NCI-H2081 (cell line): ENCODE results near the gene TFAP2A.

ENCODE experiments used
- DNase-seq, 2 experiments: peaks; one replicate each; lab custom pipeline; 2025; lab: John Stamatoyannopoulos, UW

TFAP2A gene

DNA sequence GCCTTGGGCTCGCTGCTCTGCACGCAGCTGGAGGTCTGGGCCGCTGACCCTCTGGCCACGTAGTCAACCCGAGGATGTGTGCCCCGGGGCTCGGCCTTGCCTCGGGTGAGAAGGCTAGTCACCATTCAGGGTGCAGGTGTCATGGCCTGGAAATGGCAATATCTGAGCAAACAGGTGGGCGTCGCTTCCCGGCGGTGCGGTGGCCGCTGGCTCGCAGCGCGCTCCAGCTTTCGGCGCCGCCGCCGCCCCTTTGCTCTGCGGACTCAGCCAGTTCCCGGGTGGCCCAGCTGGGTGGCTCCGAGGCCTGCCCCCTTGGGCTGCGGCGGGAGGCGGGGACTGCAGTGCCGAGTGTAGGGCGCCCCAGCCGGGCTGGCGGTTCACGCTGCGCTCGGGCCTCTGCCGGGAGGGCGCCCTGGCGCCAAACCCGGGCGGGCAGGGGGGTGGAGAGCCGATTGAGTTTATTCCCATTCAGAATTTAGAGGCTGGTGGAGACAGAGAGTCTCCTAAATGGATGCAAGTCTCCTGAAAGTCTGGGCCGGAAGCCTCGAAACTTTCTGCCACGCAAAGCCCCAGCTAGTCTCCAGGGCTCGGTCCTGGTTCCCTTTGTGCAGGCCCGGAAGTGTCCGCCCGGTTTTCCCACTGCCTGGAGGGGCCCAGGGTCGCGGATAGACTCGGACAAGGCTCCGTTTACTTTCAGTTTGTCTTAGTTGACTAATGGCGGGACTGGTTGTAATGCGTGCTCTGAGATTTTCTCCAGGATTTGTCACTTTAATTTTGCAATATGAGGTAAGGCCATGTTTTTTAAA is 11.3 kb upstream of the TFAP2A start:
- no peak for DNase-seq

DNA sequence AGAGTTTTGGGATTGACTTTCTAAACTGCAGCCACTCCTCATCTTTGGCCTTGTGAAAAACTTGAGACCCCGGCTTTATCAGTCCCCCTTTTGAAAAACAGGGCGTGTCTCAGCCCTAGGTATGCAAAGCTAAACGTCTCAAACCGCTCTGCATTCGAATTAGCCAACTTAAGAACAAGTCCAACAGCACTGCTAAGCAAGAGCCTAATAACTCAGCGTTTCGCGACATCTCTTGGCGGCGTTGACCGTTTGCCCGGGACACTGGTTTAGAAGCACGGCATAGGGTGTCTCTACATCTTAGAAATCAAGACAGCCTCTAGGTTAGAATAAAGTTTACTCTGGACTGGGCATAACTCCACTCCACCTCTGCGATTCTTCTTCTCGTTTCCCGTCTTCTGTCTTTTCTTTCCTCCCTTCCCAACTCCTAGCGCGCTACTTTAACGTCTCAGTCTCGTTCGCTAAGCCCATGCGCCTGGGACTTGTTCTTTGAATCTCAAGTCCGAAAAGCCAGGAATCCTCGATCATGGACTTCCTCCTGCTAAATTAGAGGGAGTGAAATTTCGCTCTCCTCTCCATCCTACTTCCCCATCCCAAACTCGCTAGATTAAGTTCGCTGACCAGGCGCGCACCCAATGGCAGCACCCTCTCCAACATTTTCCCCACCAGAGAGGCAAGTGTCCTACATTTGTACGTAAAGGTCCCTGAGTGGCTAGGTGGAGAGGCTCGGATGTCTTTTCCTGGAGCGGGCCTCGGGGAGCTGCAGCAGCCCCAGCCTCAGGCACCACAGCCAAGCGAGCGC is 10.5 kb upstream of the TFAP2A start:
- DNase-seq, result no peak

DNA sequence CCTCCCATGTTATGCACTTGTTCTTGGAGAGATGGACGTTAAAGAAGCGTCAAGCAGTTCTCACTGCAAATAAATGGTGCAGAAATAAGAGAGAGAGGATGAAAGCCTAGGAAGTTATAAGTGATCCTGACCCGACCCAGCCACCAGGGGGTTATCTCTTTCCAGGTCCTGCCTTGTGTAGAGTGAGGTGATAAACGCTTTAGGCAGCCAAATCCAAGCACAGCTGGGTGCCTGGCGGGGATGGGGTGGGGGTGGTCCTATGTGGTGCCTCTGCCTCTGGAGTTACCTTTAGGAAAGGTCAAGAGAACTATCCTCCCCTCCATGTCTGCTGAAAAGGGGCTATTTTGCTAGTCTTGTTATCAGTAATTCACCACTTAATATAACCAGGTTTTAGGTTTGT is 9.2 kb upstream of the TFAP2A start:
- peak in 1 of 2 experiments; percentile 32 for DNase-seq

DNA sequence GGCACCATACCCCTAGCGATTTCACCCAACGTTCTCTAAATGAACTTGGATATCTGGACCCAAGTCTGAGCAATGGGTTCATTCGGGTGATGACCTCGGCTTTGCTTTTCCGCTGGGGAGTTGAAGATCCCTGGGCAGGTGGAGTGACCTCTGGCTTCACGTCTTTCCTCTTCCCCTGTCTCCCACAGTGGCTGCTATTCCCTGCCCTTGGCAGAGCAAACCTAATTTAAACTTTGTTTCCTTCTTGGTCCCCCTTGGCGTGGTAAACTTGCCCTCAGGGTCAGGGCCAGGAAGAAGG is 7.8 kb upstream of the TFAP2A start:
- no peak for DNase-seq

DNA sequence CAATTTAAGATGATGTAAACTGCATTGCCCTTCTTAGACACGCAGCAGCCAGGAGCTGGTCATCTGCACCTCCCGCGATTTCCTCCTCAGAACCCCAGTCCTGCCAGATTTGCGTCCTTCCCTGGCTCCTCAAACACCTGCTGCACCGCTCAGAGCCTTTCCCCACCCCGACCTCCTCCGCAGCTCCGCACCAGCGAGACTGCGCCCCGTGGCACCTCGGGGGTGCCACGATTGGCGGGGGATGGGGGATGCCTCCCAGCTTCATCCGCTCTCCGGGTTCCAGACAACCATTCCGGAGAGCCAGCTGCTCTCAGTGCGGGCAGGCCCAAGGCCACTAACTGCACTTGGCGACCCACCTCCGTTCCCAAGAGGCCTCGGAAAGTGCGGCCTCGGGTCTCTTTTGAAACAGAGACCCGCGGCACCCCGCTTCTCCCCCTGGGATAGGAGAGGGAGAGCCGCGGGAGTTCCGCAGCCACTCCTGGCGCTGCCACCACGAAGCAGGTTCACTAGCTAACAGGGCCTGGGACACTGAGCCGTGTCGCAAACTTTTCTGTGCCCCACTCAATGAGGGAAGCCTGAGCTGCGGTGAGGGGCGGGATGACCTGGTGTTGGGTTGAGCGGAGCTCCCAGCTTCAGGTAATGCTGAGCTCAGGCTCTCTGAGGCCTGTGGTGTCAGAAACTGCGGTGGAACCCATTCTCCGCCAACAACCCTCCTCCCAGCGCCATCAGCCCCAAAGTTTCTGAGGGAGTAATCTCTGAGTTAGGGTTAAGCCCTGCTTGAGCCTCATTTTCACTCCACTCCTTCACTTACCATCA is 7.3 kb upstream of the TFAP2A start:
- no peak for DNase-seq

DNA sequence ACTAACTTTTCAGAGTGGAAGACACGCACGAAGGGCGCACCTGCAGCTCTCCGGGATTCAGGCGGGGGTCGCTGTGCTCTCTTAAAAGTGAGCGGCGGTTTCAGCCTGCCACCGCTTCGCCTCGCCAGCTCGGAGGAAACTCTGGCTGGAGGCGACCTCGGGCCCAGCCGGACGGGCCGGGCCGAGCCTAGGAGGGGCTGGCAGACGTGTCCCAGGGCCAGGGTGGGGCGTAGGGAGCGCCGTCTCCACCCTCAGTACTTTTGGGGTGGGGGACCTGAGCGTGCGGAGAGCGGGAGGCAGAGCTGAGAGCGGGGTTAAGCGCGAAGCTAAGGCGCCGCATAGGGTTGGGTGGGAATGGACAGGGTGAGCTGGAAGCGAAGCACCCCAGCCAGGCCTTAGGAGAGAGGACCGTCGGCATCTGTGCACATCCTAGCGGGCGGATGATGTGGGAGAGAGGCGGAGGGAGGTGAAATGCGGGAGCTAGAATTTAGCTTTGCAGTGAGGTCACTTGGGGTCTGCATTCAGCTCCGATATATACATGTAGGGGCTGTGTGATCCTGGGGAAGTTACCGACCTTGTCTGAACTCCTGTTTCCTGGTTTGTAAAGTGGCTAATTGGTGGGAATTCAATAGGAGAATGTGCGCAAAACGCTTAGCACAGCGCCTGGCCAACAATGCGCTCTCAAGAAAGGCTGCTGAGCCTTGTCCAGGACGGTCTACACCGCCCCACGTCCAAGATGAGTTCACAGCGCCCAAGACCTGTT is 6.5 kb upstream of the TFAP2A start:
- DNase-seq, result no peak

DNA sequence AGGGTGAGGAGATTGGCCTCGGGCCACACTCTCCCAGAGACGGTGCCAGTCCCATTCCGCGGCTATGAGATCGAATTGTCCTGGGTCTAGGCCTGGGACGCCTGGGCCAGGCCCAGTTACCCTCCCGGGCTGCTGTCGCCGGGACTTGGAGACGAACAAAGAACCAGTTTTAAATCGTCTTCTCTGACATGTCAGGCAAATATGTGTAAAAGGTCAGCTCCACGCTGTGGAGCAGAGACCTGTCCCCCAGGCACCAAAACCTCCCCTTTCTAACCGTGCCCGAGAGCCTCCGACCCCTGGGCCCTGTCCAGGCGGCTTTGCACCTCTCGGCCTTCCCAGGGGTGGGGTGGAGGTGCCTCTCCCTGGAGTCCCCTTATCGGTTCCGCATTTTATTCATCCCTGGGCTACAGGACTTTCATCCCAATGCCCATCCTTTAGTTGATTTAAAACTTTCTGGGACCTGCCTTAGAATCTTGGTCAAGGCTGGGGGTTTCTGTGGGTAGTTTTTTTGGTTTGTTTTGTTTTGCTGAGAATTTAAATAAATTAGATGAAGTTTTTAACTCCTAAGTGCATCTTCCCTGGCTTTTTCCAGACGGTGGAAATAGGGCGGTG is 5.8 kb upstream of the TFAP2A start:
- no peak for DNase-seq

DNA sequence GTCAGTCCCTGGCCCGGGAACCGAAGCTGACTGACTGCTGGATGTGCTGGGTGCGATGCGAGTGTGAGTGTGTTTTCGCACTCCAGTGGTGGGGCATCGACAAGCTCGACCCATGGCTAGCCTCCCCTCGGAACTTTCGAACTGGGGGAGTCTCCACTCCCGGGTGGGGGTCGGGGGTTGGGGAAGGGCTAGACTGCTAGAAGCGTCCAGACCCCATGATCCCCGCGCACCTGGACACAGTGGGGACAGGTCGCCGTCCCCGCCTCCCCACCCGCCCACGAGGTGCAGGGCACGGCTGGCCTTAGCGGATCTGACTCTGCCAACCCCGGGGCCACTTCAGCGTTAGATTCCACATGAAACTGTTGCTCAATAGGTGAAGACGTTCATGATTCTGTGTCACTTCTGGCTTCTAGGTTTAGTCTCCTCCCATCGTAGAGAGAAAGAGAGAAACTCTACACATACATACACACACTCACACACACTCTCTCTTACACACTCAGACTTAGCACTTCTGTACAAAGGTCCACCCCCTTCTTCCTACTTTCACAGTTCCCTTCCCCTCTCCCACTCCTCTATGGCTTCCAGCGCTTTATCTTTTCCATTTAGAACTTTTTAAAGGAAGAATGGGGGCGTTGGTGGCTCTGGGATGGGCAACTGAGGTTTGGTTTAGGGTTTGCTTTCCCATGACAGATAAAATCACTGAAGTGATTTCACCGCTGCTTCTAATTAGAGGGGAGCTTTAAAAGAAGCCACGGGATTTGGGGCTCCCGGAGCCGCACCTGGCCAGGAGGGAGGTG is 5.1 kb upstream of the TFAP2A start:
- DNase-seq, result no peak

DNA sequence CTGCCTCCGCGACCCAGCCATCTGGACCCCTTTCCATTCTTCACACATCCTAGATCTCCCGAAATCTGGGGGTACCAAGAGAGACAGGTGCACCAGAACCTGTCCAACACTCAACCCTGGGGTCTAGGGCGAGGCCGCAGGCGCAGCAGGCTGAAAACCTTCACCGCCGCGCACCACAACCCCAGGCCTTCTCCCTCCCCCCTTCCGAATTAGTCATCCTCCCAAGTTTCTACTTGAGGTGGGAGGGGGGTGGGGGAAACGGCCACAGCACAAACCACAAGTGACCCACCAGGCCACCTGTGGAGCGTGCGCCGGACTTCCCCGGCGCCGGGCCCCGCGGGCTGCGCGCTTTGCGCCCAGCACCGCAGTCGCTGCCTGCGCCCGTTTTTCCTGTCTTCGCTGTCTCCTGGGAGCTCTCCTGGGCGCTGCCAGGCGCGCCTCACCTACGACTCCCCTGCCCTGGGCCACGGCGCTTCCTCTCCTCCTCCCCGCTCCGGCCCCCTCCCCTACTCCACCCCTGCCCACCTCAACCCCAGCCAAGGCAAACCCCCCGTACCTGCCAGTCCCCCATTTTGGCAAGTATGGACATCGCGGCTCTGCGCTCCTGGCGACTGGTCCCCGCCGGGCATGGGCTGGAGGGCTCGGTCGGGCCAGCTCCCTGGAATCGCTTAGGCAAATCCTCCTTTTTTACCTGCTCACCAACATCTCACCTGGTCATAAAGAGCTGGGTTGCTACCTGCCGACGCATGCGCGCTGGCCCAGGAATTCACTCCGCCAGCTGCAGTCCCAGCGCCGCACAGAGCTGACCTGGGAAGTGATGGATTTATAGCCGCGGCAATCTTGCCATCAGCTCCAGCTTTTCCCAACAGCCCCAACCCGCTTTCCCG is 4.2 kb upstream of the TFAP2A start:
- peak in 1 of 2 experiments; percentile 54 for DNase-seq

DNA sequence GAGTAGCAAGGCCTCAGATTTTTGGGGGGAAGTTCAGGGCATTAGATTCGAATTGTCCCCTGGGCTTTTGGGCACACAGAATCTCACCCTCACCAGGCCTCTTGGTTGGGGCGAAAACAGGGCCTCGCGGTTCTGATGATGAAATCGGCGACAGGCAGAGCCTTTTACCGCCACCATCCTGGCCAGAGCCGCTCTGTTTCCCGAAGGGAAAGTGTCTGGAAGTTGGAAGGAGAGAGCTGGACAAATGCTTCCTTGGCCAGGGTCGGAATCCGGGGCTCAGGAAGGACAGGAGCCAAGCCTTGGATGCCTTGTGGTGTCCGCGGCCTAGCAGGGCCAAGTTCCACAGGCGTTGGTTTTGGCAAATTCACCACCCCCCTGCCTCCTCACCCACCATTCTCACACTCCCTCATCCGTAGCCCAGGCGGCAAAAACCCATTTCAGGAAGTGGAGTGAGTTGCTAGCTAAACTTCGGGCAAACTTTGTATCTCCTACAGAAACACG is 3.5 kb upstream of the TFAP2A start:
- DNase-seq, result no peak

DNA sequence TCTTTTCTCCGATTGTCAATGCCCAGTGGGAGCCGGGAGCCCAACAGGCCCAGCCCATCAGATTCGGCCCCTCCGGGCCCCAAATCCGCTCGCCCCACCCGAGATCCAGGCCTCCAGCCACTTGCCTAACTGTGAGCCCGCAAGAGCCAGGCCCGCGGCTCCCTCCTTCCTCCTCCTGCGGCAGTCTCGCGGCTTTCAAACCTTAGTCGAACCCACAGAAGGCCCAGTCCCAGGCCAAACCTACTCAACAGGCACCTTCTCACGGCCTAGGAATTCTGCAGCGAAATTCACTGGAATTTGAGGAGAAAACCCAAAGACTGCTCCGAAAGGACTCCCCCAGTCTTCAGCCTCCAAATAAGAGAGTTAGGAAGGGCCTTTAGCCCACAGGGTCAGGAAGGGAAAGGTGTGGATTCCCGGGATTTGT is 2.8 kb upstream of the TFAP2A start:
- DNase-seq, result no peak

DNA sequence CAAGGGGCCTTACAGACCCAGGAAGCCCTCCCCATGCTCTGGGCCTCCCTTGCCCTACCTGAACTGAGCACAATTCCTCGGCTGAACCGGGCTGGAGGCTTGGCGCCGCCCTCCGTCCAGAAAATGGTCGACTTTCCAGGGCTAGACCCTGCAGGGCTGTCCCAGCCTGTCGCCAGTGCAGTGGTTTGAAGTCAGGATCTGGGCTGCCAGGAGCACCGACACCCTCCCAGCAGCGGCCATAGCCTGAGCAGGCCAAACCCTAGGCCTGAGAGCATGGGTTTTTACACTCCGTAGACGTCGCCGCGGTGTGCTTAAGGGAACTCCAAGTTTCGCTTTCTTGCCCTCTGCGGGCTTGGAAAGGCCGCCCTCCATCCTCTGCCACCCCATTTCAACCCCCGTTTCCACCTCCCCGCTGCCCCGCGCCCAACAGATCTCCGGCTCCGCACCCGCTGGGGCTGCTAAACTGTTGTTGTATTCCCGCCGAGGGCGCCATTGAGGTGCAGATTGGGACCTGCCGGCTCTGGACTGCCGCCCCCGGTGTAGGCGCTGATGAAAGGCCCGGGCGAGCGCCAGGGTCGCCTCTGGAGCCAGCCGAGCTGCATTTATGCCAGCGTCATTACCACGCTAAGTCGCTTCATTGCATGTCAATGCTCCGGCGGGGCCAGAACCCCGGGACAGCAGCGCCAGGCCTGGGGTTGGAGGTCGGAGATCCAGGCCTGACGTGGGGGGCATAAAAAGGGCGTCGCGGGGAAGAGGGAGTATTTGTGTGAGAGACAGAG is 2.2 kb upstream of the TFAP2A start:
- DNase-seq, result no peak

DNA sequence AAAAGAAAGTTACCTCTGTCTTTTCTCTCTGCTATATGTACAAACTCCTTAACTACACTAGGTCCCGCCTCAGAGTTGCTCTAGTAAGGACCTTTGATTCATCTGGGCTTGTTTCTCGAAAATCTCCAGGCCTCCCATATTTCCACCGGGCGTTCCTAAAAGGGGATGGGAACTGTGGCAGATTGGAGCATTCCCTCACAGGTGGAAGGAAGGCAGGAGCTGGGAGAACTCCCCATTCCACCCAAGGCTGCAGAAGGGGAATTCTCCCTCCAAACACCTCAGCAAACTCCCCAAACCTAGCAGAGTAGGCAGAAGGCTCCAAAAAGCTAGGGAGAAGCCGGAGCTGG is 1.6 kb upstream of the TFAP2A start:
- no peak for DNase-seq

DNA sequence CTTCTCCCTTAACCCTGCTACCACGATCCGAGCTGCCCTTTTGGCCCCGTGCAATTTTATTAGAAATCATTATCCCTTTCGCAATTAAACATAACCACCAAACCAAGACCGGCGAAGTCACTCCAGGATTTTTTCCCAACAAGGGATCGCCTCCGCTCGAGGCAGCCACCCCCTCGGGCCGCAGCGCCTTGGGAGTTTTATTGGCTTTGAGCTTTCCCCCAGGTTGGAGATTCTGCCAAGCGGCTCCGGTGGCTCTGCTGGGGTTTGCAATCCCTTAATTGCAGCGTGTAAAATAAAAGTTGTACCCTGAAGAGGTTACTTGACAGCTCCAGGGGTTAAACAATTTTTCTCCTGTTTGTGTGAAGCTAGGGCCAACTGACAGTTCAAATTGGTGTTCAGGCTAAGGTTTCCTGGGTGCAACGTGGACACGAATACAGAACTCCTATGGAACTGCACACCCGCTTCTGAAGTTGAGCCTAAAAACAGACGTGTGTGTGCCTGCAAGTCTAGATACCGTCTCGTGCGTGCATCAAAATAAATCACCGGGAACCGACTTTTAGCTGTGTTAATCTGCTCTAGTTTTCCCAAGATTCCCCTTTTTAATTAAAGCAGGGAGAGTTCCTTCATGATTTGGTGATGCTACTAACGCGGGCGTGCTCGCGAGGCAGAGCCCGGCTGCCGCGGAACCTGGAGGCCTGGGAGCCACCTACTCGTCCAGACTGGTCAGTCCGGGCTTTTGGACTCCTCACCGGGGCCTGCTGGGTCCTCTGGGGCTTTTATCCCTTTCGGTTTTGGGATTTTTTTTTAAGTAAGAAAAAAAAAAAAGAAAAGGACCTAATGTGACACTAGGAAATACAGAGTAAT is 975 bp upstream of the TFAP2A start:
- DNase-seq, result no peak

DNA sequence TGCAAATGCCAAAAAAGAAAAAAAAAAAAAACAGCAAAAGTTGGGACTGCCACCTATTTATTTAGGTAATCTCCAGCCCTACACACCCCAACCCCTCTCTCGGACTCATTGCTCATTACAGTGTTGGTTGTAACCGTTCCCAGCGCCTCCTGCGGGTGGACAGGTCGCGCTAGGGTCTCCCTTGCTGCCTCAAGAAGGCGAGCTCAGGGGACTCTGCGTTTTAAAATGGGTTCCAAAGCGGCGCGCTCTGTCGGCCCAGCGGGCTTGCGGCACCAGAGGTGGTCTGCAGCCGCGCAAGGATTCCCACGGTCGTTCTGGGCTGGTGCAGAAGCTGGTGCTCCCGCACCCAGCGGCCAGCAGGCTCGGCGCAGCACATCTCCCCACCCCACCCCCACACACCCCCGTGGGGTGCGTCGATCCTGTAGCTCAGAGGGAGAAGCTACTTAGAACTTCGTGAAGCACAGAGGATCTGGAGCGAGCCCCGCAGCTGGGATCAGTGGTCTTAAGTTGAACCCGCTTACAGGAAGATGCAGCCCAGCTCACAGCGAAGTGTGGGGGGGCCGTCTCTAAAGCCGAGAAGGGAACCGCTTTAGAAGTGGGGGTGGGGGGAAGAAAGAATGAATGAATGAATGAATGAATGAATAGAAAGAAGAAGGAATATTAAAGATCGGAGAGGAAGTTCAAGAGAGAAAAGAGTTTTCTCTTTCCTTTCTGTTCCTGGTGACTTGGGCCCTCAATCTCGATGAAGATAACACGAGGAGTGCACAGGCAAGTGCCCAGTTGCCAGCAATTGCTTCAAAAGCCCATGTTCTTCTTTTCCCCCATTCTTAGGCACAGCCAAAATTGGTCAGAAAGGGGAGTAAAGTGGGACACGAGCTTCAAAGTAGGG is 780 bp downstream of the TFAP2A start:
- peak; percentile 14 to 52 for DNase-seq

DNA sequence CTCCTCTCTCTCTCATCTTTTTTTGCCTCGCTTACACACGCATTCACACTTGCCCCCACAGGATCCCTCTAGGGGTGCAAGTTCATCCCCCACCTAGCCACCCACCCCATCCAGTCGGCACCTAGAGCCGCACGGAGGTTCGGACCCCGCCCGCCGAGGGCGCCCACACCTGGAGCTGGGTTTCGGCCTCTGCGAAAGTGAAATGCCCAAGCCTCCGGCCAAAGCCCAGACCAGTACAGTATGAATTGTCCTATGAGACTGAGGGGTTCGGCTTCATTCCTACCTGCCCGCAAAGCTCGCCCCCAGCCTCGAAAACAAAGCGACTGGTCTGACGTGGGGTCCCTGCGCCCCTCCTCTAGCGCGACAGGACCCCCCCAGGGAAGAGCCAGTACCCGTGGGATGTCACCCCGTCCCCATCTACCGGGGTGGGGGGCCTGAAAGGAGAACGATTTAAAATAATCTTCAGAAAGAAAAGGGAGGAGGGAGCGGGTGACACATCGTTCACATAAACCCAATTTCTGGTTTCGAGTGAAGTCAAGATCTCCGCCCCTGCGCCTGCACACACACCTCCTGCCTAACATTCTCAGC is 1.5 kb downstream of the TFAP2A start:
- DNase-seq, result no peak
